ENCODE measurements around the gene MEGF11.

The MEGF11 gene

GRCh38 chr15:66169625-66170024 is 83.9 kb downstream of the MEGF11 start:
- no peaks in the 10 kb centered on the region for H3K79me2 ChIP-seq (ENCODE audit: low read length)
- H3K36me3 ChIP-seq (replicated peaks; ENCODE audit: low read depth, low read length) = no peaks in the 10 kb centered on the region
- no peak overlapping the region for H3K27ac ChIP-seq (ENCODE audit: low read length)
- peaks cover 3% of the 10 kb centered on the region; the same call in 1 of the 2 replicates for H3K9me3 ChIP-seq (ENCODE audit: insufficient read depth, low read length)
- no peaks in the 10 kb centered on the region for H3K4me1 ChIP-seq (ENCODE audit: low read length)
- H4K20me1 ChIP-seq (ENCODE audit: insufficient read depth, low read length) = no peaks in the 10 kb centered on the region
- no peak overlapping the region for H2AFZ ChIP-seq (ENCODE audit: low read depth, low read length)
- no peak overlapping the region for H3K9ac ChIP-seq (ENCODE audit: low read length)
- TF ChIP-seq CTCF (IDR thresholded peaks at IDR 0.05; ENCODE audit: low read depth, low read length) = no peak
- no peak for TF ChIP-seq EZH2phosphoT487 (IDR thresholded peaks at IDR 0.05; ENCODE audit: low read depth)
- no peak overlapping the region for H3K4me3 ChIP-seq (ENCODE audit: low read length)
- H3K4me2 ChIP-seq (ENCODE audit: low read length) = no peak overlapping the region
- H3K27me3 ChIP-seq (ENCODE audit: low read depth, low read length) = peaks cover 35% of the 10 kb centered on the region

- no peak overlapping the region for H3K9ac ChIP-seq (ENCODE audit: low read length)
- peak overlapping the region; percentile 4; the same call in 1 of the 2 replicates for H3K4me2 ChIP-seq (ENCODE audit: low read length)
- no peak overlapping the region for H3K4me3 ChIP-seq (ENCODE audit: low read length)
- H3K36me3 ChIP-seq (replicated peaks; ENCODE audit: low read depth, low read length) = no peaks in the 10 kb centered on the region
- no peak overlapping the region for H2AFZ ChIP-seq (ENCODE audit: low read depth, low read length)
- H3K4me1 ChIP-seq (ENCODE audit: low read length) = no peaks in the 10 kb centered on the region
- H4K20me1 ChIP-seq (ENCODE audit: insufficient read depth, low read length) = no peaks in the 10 kb centered on the region
- TF ChIP-seq CTCF (IDR thresholded peaks at IDR 0.05; ENCODE audit: low read depth, low read length) = no peak
- TF ChIP-seq EZH2phosphoT487 (IDR thresholded peaks at IDR 0.05; ENCODE audit: low read depth) = no peak
- no peak overlapping the region for H3K27ac ChIP-seq (ENCODE audit: low read length)
- H3K9me3 ChIP-seq (ENCODE audit: insufficient read depth, low read length) = peaks cover 3% of the 10 kb centered on the region; the same call in 1 of the 2 replicates
- H3K79me2 ChIP-seq (ENCODE audit: low read length) = no peaks in the 10 kb centered on the region
- H3K27me3 ChIP-seq (ENCODE audit: low read depth, low read length) = peaks cover 29% of the 10 kb centered on the region
Measured at GRCh38 chr15:66169023-66169422, 84.5 kb downstream of the MEGF11 start.

GRCh38 chr15:66167854-66168253 is 85.7 kb downstream of the MEGF11 start:
- Histone ChIP-seq H3K9me3 (ENCODE audit: insufficient read depth, low read length) (peaks cover 3% of the 10 kb centered on the region; the same call in 1 of the 2 replicates), H2AFZ (ENCODE audit: low read depth, low read length) (no peak overlapping the region), H3K4me3 (ENCODE audit: low read length) (no peak overlapping the region), H3K79me2 (ENCODE audit: low read length) (no peaks in the 10 kb centered on the region), H3K4me1 (ENCODE audit: low read length) (no peaks in the 10 kb centered on the region), H4K20me1 (ENCODE audit: insufficient read depth, low read length) (no peaks in the 10 kb centered on the region), H3K27ac (ENCODE audit: low read length) (no peak overlapping the region), H3K36me3 (replicated peaks; ENCODE audit: low read depth, low read length) (no peaks in the 10 kb centered on the region), H3K27me3 (ENCODE audit: low read depth, low read length) (peaks cover 22% of the 10 kb centered on the region), H3K9ac (ENCODE audit: low read length) (no peak overlapping the region), H3K4me2 (ENCODE audit: low read length) (no peak overlapping the region)
- TF ChIP-seq CTCF (IDR thresholded peaks at IDR 0.05; ENCODE audit: low read depth, low read length) = no peak
- TF ChIP-seq EZH2phosphoT487 (IDR thresholded peaks at IDR 0.05; ENCODE audit: low read depth) = no peak

GRCh38 chr15:66165856-66166255 is 87.7 kb downstream of the MEGF11 start:
- no peaks in the 10 kb centered on the region for H3K4me1 ChIP-seq (ENCODE audit: low read length)
- H3K79me2 ChIP-seq (ENCODE audit: low read length) = no peaks in the 10 kb centered on the region
- H3K9ac ChIP-seq (ENCODE audit: low read length) = no peak overlapping the region
- no peak overlapping the region for H3K27ac ChIP-seq (ENCODE audit: low read length)
- no peak overlapping the region for H2AFZ ChIP-seq (ENCODE audit: low read depth, low read length)
- H3K27me3 ChIP-seq (ENCODE audit: low read depth, low read length) = peaks cover 17% of the 10 kb centered on the region
- TF ChIP-seq CTCF (IDR thresholded peaks at IDR 0.05; ENCODE audit: low read depth, low read length) = no peak
- H3K4me3 ChIP-seq (ENCODE audit: low read length) = no peak overlapping the region
- H3K9me3 ChIP-seq (ENCODE audit: insufficient read depth, low read length) = peaks cover 3% of the 10 kb centered on the region; the same call in 1 of the 2 replicates
- H3K36me3 ChIP-seq (replicated peaks; ENCODE audit: low read depth, low read length) = no peaks in the 10 kb centered on the region
- H3K4me2 ChIP-seq (ENCODE audit: low read length) = no peak overlapping the region
- H4K20me1 ChIP-seq (ENCODE audit: insufficient read depth, low read length) = no peaks in the 10 kb centered on the region

Data from OCI-LY3 (cell line).